HT-29 (cell line): ENCODE measurements around the gene ADH5. TPM values are rescaled to one million over a fixed set of nuclear protein-coding genes. Genes with fewer than 3 reads are reported as not detected.
"Not testable (repeated sequence)": the region's sequence is repeated elsewhere in the genome, so short reads cannot be mapped to it uniquely, and the experiment has no call there.

Source experiments
- DNase-seq: peaks from one replicate; pipeline ENCODE4 v3.0.0-alpha.2; 2015; ENCODE audit warnings: low spot score
- total RNA-seq: library from RNA; depleted of rRNA; stranded (reverse); fragments of >200 nt; shearing (Covaris generic); gene quantifications from 2 replicates; pipeline ENCODE4 v1.2.3, GENCODE V29; 2014; rRNA removed

Gene ADH5
- total RNA-seq = 82.6 and 85.5 TPM in 2 replicates

- peak; percentile 77 for DNase-seq
These were observed at the start of gene ADH5 for GRCh38 chr4:99088481-99089365. Gene ADH5 (minus strand): TSS chr4:99088788. CDS start chr4:99088700, 88 bp downstream.

- DNase-seq = no peak
These were observed 47.7 kb upstream of the ADH5 start for GRCh38 chr4:99136329-99136728.

GRCh38 chr4:99135541-99136162 lies 47.1 kb upstream of the ADH5 start:
- DNase-seq = no peak

- no peak for DNase-seq
These were observed 46.0 kb upstream of the ADH5 start for GRCh38 chr4:99134586-99134985.

- no peak for DNase-seq
These were observed 42.8 kb upstream of the ADH5 start for GRCh38 chr4:99131378-99131777.

- no peak for DNase-seq
These were observed 37.8 kb upstream of the ADH5 start for GRCh38 chr4:99126376-99126775.

GRCh38 chr4:99121008-99121407 lies 32.4 kb upstream of the ADH5 start:
- DNase-seq = no peak

GRCh38 chr4:99120501-99120900 lies 31.9 kb upstream of the ADH5 start:
- no peak for DNase-seq

- DNase-seq = peak; percentile 39
These were observed 29.5 kb upstream of the ADH5 start for GRCh38 chr4:99117876-99118693.

GRCh38 chr4:99117122-99117841 lies 28.7 kb upstream of the ADH5 start:
- DNase-seq = not testable (repeated sequence)

- DNase-seq = not testable (repeated sequence)
These were observed 20.7 kb upstream of the ADH5 start for GRCh38 chr4:99109286-99109685.

- no peak for DNase-seq
These were observed 15.6 kb upstream of the ADH5 start for GRCh38 chr4:99104153-99104552.

GRCh38 chr4:99103166-99103565 lies 14.6 kb upstream of the ADH5 start:
- DNase-seq = no peak

GRCh38 chr4:99102634-99103033 lies 14.0 kb upstream of the ADH5 start:
- DNase-seq = no peak

- DNase-seq = no peak
These were observed 12.3 kb upstream of the ADH5 start for GRCh38 chr4:99100876-99101275.

GRCh38 chr4:99099814-99100213 lies 11.2 kb upstream of the ADH5 start:
- not testable (repeated sequence) for DNase-seq

GRCh38 chr4:99099311-99099710 lies 10.7 kb upstream of the ADH5 start:
- no peak for DNase-seq

- not testable (repeated sequence) for DNase-seq
These were observed 3.3 kb upstream of the ADH5 start for GRCh38 chr4:99091841-99092240.

GRCh38 chr4:99091216-99091575 lies 2.6 kb upstream of the ADH5 start:
- no peak for DNase-seq

- no peak for DNase-seq
These were observed 2.1 kb upstream of the ADH5 start for GRCh38 chr4:99090481-99091215.

GRCh38 chr4:99088023-99088449 lies 552 bp downstream of the ADH5 start:
- peak; percentile 60 for DNase-seq
